ENCODE measurements around the gene TCEANC2. TPM values are rescaled to one million over a fixed set of nuclear protein-coding genes. Genes with fewer than 3 reads are reported as not detected.
"Not testable (repeated sequence)": the region's sequence is repeated elsewhere in the genome, so short reads cannot be mapped to it uniquely, and the experiment has no call there.

The TCEANC2 gene
- total RNA-seq, 2 donors from 2014 or later, result 3.3 to 5.6 TPM

GRCh38 chr1:54013393-54014008 lies 39.9 kb upstream of the TCEANC2 start:
- Histone ChIP-seq H3K36me3 (no peaks in the 10 kb centered on the region), H3K4me1 (no peaks in the 10 kb centered on the region), H3K27ac (no peak overlapping the region), H3K4me3 (no peak overlapping the region), H3K27me3 (no peaks in the 10 kb centered on the region), H3K9me3 (no peaks in the 10 kb centered on the region)
- TF ChIP-seq CTCF (IDR thresholded peaks at IDR 0.05), result no peak
- peak; percentile 52 for DNase-seq (ENCODE audit: low spot score)

- H3K4me3 ChIP-seq, result no peak overlapping the region
- no peaks in the 10 kb centered on the region for H3K36me3 ChIP-seq
- H3K27ac ChIP-seq, result no peak overlapping the region
- H3K4me1 ChIP-seq, result no peaks in the 10 kb centered on the region
- TF ChIP-seq CTCF (IDR thresholded peaks at IDR 0.05), result no peak
- H3K27me3 ChIP-seq, result no peaks in the 10 kb centered on the region
- DNase-seq (ENCODE audit: low spot score), result peak; percentile 34
- no peaks in the 10 kb centered on the region for H3K9me3 ChIP-seq
Measured at GRCh38 chr1:54014009-54014629, 39.3 kb upstream of the TCEANC2 start.

- peak; percentile 49 for DNase-seq (ENCODE audit: low spot score)
- Histone ChIP-seq H3K36me3 (no peaks in the 10 kb centered on the region), H3K27ac (no peak overlapping the region), H3K27me3 (no peaks in the 10 kb centered on the region), H3K4me3 (no peak overlapping the region), H3K4me1 (no peaks in the 10 kb centered on the region), H3K9me3 (no peaks in the 10 kb centered on the region)
- no peak for TF ChIP-seq CTCF (IDR thresholded peaks at IDR 0.05)
Measured at GRCh38 chr1:54016343-54017282, 36.8 kb upstream of the TCEANC2 start.

- H3K9me3 ChIP-seq, result no peaks in the 10 kb centered on the region
- no peak for TF ChIP-seq CTCF (IDR thresholded peaks at IDR 0.05)
- H3K27ac ChIP-seq, result no peak within 1 kb of the TSS
- H3K4me3 ChIP-seq, result no peak within 1 kb of the TSS
- no peaks in the 10 kb centered on the region for H3K27me3 ChIP-seq
- no peaks in the 10 kb centered on the region for H3K36me3 ChIP-seq
- H3K4me1 ChIP-seq, result no peaks in the 10 kb centered on the region
- DNase-seq (ENCODE audit: low spot score), result peak; percentile 34
Measured at GRCh38 chr1:54017979-54018378, 35.4 kb upstream of the TCEANC2 start, which contains the start of gene LDLRAD1. LDLRAD1 (minus strand) TSS chr1:54018186; CDS start chr1:54018112, 74 bp downstream.

GRCh38 chr1:54018635-54019034 lies 34.8 kb upstream of the TCEANC2 start:
- H3K36me3 ChIP-seq, result no peaks in the 10 kb centered on the region
- H3K4me3 ChIP-seq, result no peak overlapping the region
- no peaks in the 10 kb centered on the region for H3K4me1 ChIP-seq
- DNase-seq (ENCODE audit: low spot score), result peak; percentile 55
- TF ChIP-seq CTCF (IDR thresholded peaks at IDR 0.05), result no peak
- no peaks in the 10 kb centered on the region for H3K27me3 ChIP-seq
- H3K27ac ChIP-seq, result no peak overlapping the region
- H3K9me3 ChIP-seq, result no peaks in the 10 kb centered on the region

- not testable (repeated sequence) for H3K27ac ChIP-seq; H3K27me3 ChIP-seq; H3K4me1 ChIP-seq; DNase-seq (ENCODE audit: low spot score); H3K9me3 ChIP-seq; H3K4me3 ChIP-seq; H3K36me3 ChIP-seq
Measured at GRCh38 chr1:54019562-54020176, 33.7 kb upstream of the TCEANC2 start.

All from right atrium auricular region (tissue), 2 donors.